Psoas muscle (tissue), 8 donors: ENCODE measurements around the gene PRPH2. TPM values are rescaled to one million over a fixed set of nuclear protein-coding genes. Genes with fewer than 3 reads are reported as not detected.
"Not testable (repeated sequence)": the region's sequence is repeated elsewhere in the genome, so short reads cannot be mapped to it uniquely, and the experiment has no call there.

Experiments used
- ATAC-seq, 4 donors: fragments of 200-7000 bp; cut with Tn5 transposase; one replicate each; pipeline ENCODE4 v1.9.1; 2020; ENCODE audit warnings: moderate library complexity in 3 of 4, mild to moderate bottlenecking in 2 of 4
- DNase-seq, 2 donors: peaks; one replicate each; pipeline ENCODE4 v3.0.0-alpha.2; 2020
- H3K27ac ChIP-seq: fragments of 200-600 bp; one replicate; pipeline ENCODE4 v1.8.0; 2022
- H3K27me3 ChIP-seq, 3 donors: fragments of 200-600 bp in 1 of 3; one replicate each; pipeline versions ENCODE4 v1.6.1 to v1.8.0; 2013 to 2022; ENCODE audit warnings: low read length in 2 of 3, mild to moderate bottlenecking in 2 of 3, moderate library complexity in 1 of 3; ENCODE audit not compliant: insufficient read depth in 3 of 3
- H3K36me3 ChIP-seq, 2 donors: fragments of 200-600 bp in 1 of 2; one replicate each; pipeline versions ENCODE4 v1.6.1 to v1.8.0; 2013 to 2022; ENCODE audit warnings: low read depth in 1 of 2, mild to moderate bottlenecking in 1 of 2, moderate library complexity in 1 of 2; ENCODE audit not compliant: insufficient read depth in 1 of 2
- H3K4me1 ChIP-seq: fragments of 200-600 bp; one replicate; pipeline ENCODE4 v1.8.0; 2022
- H3K4me3 ChIP-seq: fragments of 200-600 bp; one replicate; pipeline ENCODE4 v1.8.0; 2022; ENCODE audit warnings: mild to moderate bottlenecking
- H3K9me3 ChIP-seq: fragments of 200-600 bp; one replicate; pipeline ENCODE4 v1.8.0; 2022
- WGBS, 3 donors: extraction: QIAGEN DNeasy Blood & Tissue Kit; methylation state at CpG; one replicate each; pipeline versions ENCODE4 v1.1.6 to v1.1.7; 2013; 5-methylcytosine and 5-hydroxymethylcytosine counted together
- intact Hi-C, 2 donors: fragments of 100-400 bp; cut with DNase I; formaldehyde crosslinking; loops; one replicate each; pipeline versions ENCODE4 v1.11.0 to v1.14.2; 2022
- polyA plus RNA-seq, 3 donors: library from polyadenylated mRNA; stranded (reverse); fragments of 200-250 nt; gene quantifications; one replicate each; pipeline ENCODE4 v1.2.3, GENCODE V29; 2013
- total RNA-seq, 4 donors: library from RNA; stranded (reverse); fragmentation: NEBNext Ultra II Directional in 2 of 4; extraction: Animal tissue kit (Norgen Biotek cat#: 25700) in 2 of 4; gene quantifications; one replicate each; pipeline versions ENCODE4 v1.2.1 to v1.2.4, GENCODE V29; 2021 to 2023
- TF ChIP-seq, protein P1 (sequence below): fragments of 200-600 bp; IDR thresholded peaks from one replicate; pipeline ENCODE4 v1.8.0; 2022; ENCODE audit warnings: antibody characterized with exemption
- donor health status: healthy with polysubstance abuse.
- donor health status: DM: no; HTN: no; CAD: no; lungs with moderate emphysema.
- donor health status: Bipolar disorder and iron deficiency.
- donor health status: healthy.
- donor health status: DM: yes; HTN: yes; CAD: no.
- donor health status: DM: no; HTN: no; CAD: no.
- donor health status: DM: no; HTN: no; CAD: no.
- donor health status: DM: yes; HTN: yes; CAD: no.

The PRPH2 gene
- total and polyA plus RNA-seq, 7 donors = 0.13 to 4.9 (median 2.8) TPM

- ATAC-seq (no peak), DNase-seq (no peak)
- H3K36me3 ChIP-seq = no peaks in the 10 kb centered on the region
- intact Hi-C loops = no loop called here
- H3K4me3 ChIP-seq = no peak overlapping the region
- TF ChIP-seq, protein P1, sequence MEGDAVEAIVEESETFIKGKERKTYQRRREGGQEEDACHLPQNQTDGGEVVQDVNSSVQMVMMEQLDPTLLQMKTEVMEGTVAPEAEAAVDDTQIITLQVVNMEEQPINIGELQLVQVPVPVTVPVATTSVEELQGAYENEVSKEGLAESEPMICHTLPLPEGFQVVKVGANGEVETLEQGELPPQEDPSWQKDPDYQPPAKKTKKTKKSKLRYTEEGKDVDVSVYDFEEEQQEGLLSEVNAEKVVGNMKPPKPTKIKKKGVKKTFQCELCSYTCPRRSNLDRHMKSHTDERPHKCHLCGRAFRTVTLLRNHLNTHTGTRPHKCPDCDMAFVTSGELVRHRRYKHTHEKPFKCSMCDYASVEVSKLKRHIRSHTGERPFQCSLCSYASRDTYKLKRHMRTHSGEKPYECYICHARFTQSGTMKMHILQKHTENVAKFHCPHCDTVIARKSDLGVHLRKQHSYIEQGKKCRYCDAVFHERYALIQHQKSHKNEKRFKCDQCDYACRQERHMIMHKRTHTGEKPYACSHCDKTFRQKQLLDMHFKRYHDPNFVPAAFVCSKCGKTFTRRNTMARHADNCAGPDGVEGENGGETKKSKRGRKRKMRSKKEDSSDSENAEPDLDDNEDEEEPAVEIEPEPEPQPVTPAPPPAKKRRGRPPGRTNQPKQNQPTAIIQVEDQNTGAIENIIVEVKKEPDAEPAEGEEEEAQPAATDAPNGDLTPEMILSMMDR = no peak
- H3K9me3 ChIP-seq = peaks cover 8% of the 10 kb centered on the region
- WGBS, 3 donors = 86 to 91% (median 89%) methylated on average over 7 of the region's 7 CpGs
- no peak overlapping the region for H3K27ac ChIP-seq
- no peaks in the 10 kb centered on the region for H3K27me3 ChIP-seq
- peaks cover 7% of the 10 kb centered on the region for H3K4me1 ChIP-seq
Observed at GRCh38 chr6:42707595-42707994, 14.8 kb downstream of the PRPH2 start.

GRCh38 chr6:42704937-42705374, 17.4 kb downstream of the PRPH2 start:
- peak in 2 of 4 donors; percentile 4 to 11 for ATAC-seq
- peak overlapping the region; percentile 60 for H3K4me3 ChIP-seq
- H3K27ac ChIP-seq = peak overlapping the region; percentile 80
- H3K9me3 ChIP-seq = no peaks in the 10 kb centered on the region
- TF ChIP-seq, protein P1 = no peak
- no peak for DNase-seq
- H3K36me3 ChIP-seq = peaks cover 0 to 6% of the 10 kb centered on the region in 2 donors
- peaks cover 7% of the 10 kb centered on the region for H3K4me1 ChIP-seq
- intact Hi-C loops = no loop called here
- H3K27me3 ChIP-seq = no peaks in the 10 kb centered on the region
- 86 to 91% (median 91%) methylated on average over 4 of the region's 4 CpGs for WGBS, 3 donors

DNA sequence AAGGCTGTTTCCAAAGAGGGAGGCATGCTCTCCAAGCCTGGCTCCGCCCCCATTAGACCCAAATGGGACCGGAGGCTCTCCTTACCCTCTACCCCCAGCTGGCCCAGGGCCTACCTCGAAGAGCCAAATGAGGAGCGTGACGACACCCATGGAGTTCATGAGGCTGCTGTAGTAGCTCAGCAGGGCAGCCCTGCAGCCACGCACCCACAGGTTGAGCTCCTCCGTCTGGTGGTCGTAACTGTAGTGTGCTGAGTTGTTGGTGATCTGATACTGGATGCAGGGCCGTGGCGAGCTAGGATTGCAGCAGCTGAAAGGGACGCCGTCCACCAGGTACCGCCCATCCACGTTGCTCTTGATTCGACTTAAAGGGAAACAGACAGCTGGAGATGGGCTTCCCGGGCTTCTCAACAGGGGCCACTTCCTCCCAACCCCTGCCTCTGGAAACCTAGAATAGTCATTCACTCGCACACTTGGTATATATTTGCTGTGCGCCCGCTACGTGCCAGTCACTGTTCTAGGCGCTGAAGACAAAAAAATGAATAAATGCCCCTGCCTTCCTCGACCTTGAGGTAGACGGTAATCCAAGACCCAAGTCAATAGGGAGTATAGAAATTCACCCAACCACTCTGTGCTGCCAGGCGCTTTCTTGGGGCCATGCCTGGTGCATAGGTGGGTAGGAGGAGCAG, 18.0 kb downstream of the PRPH2 start:
- peak overlapping the region; percentile 80 for H3K27ac ChIP-seq
- peaks cover 7% of the 10 kb centered on the region for H3K4me1 ChIP-seq
- ATAC-seq (peak; percentile 90 to 95 (median 95)), DNase-seq (peak; percentile 73 to 89)
- intact Hi-C loops = no loop called here
- H3K27me3 ChIP-seq = no peaks in the 10 kb centered on the region
- no peaks in the 10 kb centered on the region for H3K9me3 ChIP-seq
- WGBS, 3 donors = 25 to 31% (median 29%) methylated on average over 24 of the region's 24 CpGs
- TF ChIP-seq, protein P1 = no peak
- H3K4me3 ChIP-seq = peak overlapping the region; percentile 60
- H3K36me3 ChIP-seq = peaks cover 0 to 6% of the 10 kb centered on the region in 2 donors

GRCh38 chr6:42702786-42703185, 19.6 kb downstream of the PRPH2 start:
- DNase-seq, H3K9me3 ChIP-seq, H3K4me1 ChIP-seq, ATAC-seq, H3K27me3 ChIP-seq, intact Hi-C loops, H3K36me3 ChIP-seq: not testable (repeated sequence)
- 91 to 95% (median 94%) methylated on average over 3 of the region's 3 CpGs for WGBS, 3 donors
- H3K27ac ChIP-seq = peak overlapping the region; percentile 80
- peak overlapping the region; percentile 60 for H3K4me3 ChIP-seq

DNA sequence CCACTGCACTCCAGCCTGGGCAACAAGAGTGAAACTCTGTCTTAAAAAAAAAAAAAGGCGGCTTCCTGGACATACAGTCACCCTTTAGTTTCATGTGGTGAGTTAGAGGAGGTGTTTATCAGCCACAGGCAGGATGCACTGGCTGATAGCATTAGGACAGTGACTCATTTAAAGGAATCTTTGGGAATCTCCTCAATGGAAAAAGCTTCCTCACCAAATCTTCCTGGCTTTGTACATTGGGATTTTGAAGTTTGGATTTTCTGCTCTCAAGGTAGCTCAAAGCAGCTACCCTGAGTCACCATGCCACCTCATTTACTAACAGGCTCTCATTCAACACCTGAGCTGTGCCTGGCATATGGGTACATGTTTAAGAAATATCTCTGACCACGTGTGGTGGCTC, 20.2 kb downstream of the PRPH2 start:
- H3K27me3 ChIP-seq = no peaks in the 10 kb centered on the region
- H3K36me3 ChIP-seq = peaks cover 0 to 15% of the 10 kb centered on the region in 2 donors
- TF ChIP-seq, protein P1 = no peak
- WGBS, 3 donors = 32 to 90% (median 82%) methylated on average over 2 of the region's 2 CpGs
- peaks cover 7% of the 10 kb centered on the region for H3K4me1 ChIP-seq
- no peak for DNase-seq
- H3K27ac ChIP-seq = peak overlapping the region; percentile 32
- H3K9me3 ChIP-seq = no peaks in the 10 kb centered on the region
- intact Hi-C loops = no loop called here
- no peak overlapping the region for H3K4me3 ChIP-seq
- no peak for ATAC-seq
